GM18861 (cell line): ENCODE data around the gene ZNF24.

Source experiments
- ATAC-seq: cut with Tn5 transposase; IDR thresholded peaks from one replicate; pipeline ENCODE4 v1.9.1; 2021; ENCODE audit not compliant: unreplicated experiment

ZNF24 gene

GRCh38 chr18:35303610-35304009 is 40.6 kb downstream of the ZNF24 start:
- ATAC-seq: no peak

- no peak for ATAC-seq
These were observed 48.2 kb downstream of the ZNF24 start for GRCh38 chr18:35296060-35296459.

DNA sequence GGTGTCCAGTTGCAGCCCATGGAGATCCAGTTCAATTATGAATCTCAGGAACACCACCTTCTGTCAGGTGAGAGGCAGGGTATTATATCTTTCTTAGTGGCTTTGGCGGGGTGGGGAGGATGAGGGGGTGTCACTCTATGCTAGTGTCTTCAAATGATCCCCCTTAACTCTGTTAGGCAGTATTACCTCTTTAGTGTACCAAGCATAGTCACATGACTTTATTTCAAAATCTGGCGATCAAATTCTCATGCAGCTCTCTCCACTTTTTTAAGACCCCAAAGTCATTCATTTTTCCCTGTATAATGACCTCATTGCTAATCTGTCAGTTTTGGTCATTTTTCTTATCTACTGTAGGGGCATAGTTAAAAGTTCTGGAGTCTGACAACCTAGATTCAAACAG is 53.1 kb downstream of the ZNF24 start:
- no peak for ATAC-seq

DNA sequence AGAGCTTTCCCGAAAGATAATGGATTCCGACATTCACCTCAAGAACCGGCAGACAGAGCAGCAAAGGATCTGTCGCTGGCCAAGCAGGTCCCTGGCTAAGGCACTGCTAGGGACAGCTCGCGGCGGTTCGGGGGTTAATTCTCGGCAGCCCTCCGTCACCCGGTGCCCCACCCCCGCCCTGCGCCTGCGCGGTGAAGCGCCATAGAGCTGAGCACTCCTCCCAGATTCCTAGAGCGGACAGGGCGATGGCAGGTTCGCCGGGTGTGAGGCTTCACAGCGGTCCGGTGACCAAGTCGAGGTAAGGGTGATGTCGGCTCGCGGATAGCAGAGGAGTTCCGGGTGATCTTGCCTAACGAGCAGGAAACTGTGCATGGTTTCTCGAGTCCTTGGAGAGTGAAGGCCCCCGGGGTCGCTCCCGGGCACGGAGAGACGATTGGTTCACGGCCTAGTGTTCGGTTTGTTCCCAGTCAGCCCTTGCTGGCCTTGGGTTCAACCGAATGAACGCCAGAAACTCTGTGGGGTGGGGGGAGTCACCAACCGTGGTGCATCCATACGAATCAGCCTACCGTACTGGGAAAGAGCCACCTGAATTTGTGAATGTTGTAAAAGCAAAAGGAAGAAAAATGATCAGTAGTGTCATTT is 54.0 kb downstream of the ZNF24 start, which contains the start of gene ZSCAN30:
Gene ZSCAN30 (minus strand): TSS at position 136 of the 642 bp plus-strand sequence. CDS start 25,877 bp downstream, outside the sequence.
- peak; percentile 86 for ATAC-seq

DNA sequence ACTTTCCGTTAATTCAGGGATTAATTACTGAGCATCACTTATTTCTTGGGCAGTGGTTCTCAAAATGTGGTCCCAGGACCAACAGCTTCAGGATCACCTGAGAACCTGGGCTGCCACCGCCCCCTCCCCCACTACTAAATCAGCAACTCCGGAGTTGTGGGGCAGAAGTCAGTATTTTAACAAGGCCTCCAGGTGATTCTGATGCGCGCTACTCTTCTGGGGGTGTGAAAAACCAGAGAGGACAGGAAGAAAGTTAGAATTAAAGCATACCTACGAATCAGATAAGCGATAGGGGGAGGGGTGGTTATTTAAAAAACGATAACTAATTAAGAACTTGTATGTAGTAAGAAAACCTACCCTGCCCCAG is 54.5 kb downstream of the ZNF24 start:
- ATAC-seq: no peak

DNA sequence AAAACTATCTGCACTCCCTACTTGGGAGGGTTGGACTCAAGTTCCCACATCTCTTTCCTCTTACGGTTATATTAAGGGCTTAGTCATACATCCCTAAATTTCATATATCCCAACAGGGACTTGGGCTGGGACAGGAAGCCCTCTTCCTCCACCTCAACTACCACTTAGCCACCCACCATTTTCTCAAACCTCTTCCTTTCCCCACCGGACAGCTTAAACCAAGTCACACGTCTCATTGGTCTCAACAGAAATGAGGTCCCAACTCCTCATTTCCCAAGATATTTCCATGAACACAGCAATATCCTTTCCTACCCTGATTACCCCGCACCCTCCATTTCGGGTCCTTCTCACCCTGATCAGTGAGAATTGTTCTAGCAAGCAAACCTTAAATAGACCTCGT is 54.9 kb downstream of the ZNF24 start:
- ATAC-seq: no peak

DNA sequence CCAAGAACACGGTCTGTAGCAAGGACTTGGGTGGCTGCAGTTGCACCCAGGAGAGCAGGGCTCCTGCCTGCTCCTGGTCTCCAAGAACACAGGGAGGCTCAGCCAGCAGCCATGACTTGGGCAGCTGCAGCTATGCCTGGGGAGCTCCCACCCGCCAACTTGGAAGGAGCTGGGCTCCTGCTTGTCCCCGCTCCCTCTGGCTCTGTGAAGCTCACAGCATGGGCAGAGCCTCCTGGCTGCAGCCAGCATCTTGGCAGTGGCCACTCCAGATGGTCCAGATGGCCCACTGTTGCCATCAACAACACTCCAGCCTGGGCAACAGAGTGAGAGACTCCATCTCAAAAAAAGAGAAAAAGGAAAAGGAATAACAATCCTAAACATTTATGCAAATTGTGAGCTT is 59.4 kb downstream of the ZNF24 start:
- ATAC-seq: no peak

DNA sequence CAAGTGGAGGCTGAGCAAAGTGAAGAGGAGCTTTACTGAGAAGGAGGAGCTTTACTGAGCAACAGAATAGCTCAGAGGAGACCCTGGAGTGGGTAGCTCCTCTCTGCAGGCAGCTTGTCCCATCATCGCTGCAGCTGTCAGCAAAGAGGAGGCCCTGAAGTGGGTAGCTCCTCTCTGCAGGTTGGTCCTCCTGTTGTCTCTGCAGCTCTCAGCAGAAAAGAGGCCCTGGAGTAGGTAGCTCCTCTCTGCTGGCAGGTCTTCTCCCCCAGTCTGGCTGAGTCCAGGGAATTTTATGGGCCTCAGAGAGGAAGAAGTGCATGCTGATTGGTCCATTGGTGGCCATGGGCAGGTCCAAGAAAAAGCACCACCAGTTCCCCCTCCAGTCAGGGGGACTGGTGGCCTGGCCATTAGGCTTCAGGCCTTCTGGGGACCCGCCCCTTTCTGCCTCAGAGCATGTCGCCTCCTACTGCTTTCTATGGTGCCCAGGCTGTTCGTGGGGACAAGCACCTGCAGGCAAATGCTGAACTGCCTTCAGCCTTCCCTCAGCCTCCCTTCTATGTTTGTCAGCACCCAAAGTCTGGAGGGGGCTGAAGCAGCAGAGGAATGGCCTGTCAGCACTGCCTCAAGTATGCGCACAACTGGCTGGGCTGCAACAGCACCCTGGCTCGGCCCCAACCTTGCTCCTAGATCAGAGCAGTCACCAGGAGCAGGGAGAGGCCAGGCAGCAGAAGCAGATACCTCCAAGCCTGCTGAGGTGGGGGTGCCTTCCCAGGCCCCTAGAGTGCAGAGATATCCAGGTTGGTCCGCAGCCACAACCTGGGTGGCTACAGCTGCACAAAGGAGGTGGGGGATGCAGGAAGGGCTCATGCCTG is 60.1 kb downstream of the ZNF24 start:
- ATAC-seq: no peak

GRCh38 chr18:35282353-35282752 is 61.9 kb downstream of the ZNF24 start:
- no peak for ATAC-seq
